ENCODE results near the gene SORBS2. TPM values are rescaled to one million over a fixed set of nuclear protein-coding genes. Genes with fewer than 3 reads are reported as not detected.

The SORBS2 gene
- total and polyA plus RNA-seq, 2 donors (not counting 3 experiments of a cell fraction or from before 2014, with no cell fraction given): 69.8 to 82.5 TPM

DNA sequence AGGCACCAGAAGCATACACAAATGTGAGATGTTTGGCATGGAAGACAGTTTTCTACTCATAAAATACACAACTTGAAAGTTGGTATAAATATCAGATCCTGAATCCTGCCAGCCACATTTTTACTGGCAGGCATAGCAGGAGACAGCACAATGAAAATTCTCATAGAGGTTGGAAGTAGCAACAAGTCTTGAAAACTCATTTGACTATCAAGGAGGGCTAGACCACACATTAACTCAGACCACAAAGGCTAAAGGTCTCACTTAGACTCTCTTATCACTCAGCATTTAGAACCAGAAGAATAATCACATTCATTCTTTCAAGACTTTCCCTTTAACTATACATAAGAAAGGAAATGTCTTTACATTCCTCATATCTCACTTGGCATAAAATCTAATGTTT is 56.5 kb downstream of the SORBS2 start:
- dilution Hi-C loops (cut with MboI; ENCODE audit: extremely low pct_ligation_motif_present, low sequenced_read_pairs) (no loop called here), intact Hi-C loops (cut with micrococcal nuclease) (no loop called here)
- no peaks in the 10 kb centered on the region for H4K20me1 ChIP-seq (replicated peaks; ENCODE audit: control insufficient read depth, extremely low read depth, insufficient read depth, low read length)
- H3K4me3 ChIP-seq (replicated peaks in 1 of 3; ENCODE audit: insufficient read depth in 1 of 3, low read depth in 1 of 3, low read length in 3 of 3): no peak overlapping the region
- H3K27me3 ChIP-seq (ENCODE audit: control insufficient read depth in 2 of 2, insufficient read depth in 2 of 2, low read length in 2 of 2): no peaks in the 10 kb centered on the region
- ChIA-PET POLR2A (no interaction called here), CTCF (interaction anchor here (1.0 to 1.8 kb wide), 5 partner anchors 12 to 266 kb away, joined by 3 to 5 read pairs (median 3); no protein-coding TSS in a partner anchor)
- H3K9me3 ChIP-seq (replicated peaks; ENCODE audit: control insufficient read depth, insufficient read depth, low read length): no peaks in the 10 kb centered on the region
- peaks cover 17% of the 10 kb centered on the region for H3K4me1 ChIP-seq (ENCODE audit: control insufficient read depth, extremely low read depth, insufficient read depth, low read length)
- no peak overlapping the region for H3K9ac ChIP-seq (replicated peaks; ENCODE audit: extremely low read depth, insufficient read depth, low read length)
- TF ChIP-seq POLR2A (IDR thresholded peaks at IDR 0.05; ENCODE audit: low read depth, low read length): no peak
- TF ChIP-seq GATA2 (IDR thresholded peaks at IDR 0.05; ENCODE audit: insufficient read depth, insufficient read length, low read depth, low read length): peak; percentile 45
- peaks cover 6% of the 10 kb centered on the region for H3K79me2 ChIP-seq (ENCODE audit: control insufficient read depth, insufficient read depth, low read length)
- H3K9me1 ChIP-seq (replicated peaks; ENCODE audit: control insufficient read depth, extremely low read depth, insufficient read depth, low read length): no peaks in the 10 kb centered on the region
- H3K27ac ChIP-seq (ENCODE audit: insufficient read depth, low read depth, low read length): no peak overlapping the region
- DNase-seq (ENCODE audit: low read depth, low spot score) (peak; percentile 40), FAIRE-seq (peak; percentile 54)
- no peak overlapping the region for H2AFZ ChIP-seq (ENCODE audit: low read depth, low read length)
- H3K36me3 ChIP-seq (ENCODE audit: control insufficient read depth in 2 of 2, extremely low read depth in 1 of 2, insufficient read depth in 2 of 2, low read length in 2 of 2): no peaks in the 10 kb centered on the region
- H3K4me2 ChIP-seq (ENCODE audit: insufficient read depth, low read length): no peak overlapping the region
- BruUV-seq (replicated peaks): no TSS peak

DNA sequence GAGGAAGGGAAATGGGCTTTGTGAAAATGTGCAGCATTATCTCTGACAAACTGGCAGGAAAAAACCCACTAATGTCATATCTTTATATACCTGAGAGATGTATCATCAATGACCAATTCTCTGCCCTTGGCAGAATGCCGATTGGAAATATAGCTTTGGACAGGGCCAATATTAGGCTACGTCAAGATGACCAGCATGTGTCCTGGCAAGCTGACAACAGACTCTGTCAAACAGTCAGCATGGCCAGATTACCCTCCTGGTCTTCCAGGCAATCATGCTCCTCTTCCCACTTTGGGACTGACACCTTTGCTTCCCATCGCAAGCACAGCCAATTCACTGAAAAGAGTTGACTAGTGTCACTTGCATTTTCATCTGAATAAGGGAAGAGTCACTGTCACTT is 57.0 kb downstream of the SORBS2 start:
- TF ChIP-seq, protein P1, sequence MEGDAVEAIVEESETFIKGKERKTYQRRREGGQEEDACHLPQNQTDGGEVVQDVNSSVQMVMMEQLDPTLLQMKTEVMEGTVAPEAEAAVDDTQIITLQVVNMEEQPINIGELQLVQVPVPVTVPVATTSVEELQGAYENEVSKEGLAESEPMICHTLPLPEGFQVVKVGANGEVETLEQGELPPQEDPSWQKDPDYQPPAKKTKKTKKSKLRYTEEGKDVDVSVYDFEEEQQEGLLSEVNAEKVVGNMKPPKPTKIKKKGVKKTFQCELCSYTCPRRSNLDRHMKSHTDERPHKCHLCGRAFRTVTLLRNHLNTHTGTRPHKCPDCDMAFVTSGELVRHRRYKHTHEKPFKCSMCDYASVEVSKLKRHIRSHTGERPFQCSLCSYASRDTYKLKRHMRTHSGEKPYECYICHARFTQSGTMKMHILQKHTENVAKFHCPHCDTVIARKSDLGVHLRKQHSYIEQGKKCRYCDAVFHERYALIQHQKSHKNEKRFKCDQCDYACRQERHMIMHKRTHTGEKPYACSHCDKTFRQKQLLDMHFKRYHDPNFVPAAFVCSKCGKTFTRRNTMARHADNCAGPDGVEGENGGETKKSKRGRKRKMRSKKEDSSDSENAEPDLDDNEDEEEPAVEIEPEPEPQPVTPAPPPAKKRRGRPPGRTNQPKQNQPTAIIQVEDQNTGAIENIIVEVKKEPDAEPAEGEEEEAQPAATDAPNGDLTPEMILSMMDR (IDR thresholded peaks at IDR 0.05; ENCODE audit: extremely low read depth in 1 of 2, insufficient read depth in 1 of 2, low read depth in 1 of 2, low read length in 2 of 2): no peak
- TF ChIP-seq JUN (IDR thresholded peaks at IDR 0.05; ENCODE audit: borderline replicate concordance, insufficient read depth, insufficient read length, low read depth) (no peak), MYC (IDR thresholded peaks at IDR 0.05; ENCODE audit: low read depth, low read length) (no peak), POLR2A (IDR thresholded peaks at IDR 0.05; ENCODE audit: low read depth, low read length) (no peak), POLR2AphosphoS5 (IDR thresholded peaks at IDR 0.05; ENCODE audit: insufficient read depth, low read depth, low read length) (no peak), FOS (IDR thresholded peaks at IDR 0.05; ENCODE audit: borderline replicate concordance, insufficient read depth, low read length) (no peak), EZH2 (IDR thresholded peaks at IDR 0.05; ENCODE audit: borderline replicate concordance, low read depth, low read length, severe bottlenecking) (no peak), GATA2 (IDR thresholded peaks at IDR 0.05; ENCODE audit: insufficient read depth, insufficient read length, low read depth, low read length) (no peak)
- TF ChIP-seq, protein P2, sequence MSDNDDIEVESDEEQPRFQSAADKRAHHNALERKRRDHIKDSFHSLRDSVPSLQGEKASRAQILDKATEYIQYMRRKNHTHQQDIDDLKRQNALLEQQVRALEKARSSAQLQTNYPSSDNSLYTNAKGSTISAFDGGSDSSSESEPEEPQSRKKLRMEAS (IDR thresholded peaks at IDR 0.05; ENCODE audit: insufficient read depth, insufficient read length): no peak
- H4K20me1 ChIP-seq (replicated peaks; ENCODE audit: control insufficient read depth, extremely low read depth, insufficient read depth, low read length): no peaks in the 10 kb centered on the region
- H3K9me3 ChIP-seq (replicated peaks; ENCODE audit: control insufficient read depth, insufficient read depth, low read length): no peaks in the 10 kb centered on the region
- H3K27ac ChIP-seq (ENCODE audit: insufficient read depth, low read depth, low read length): no peak overlapping the region
- no peak overlapping the region for H3K4me3 ChIP-seq (replicated peaks in 1 of 3; ENCODE audit: insufficient read depth in 1 of 3, low read depth in 1 of 3, low read length in 3 of 3)
- peaks cover 15% of the 10 kb centered on the region for H3K4me1 ChIP-seq (ENCODE audit: control insufficient read depth, extremely low read depth, insufficient read depth, low read length)
- H3K79me2 ChIP-seq (ENCODE audit: control insufficient read depth, insufficient read depth, low read length): peaks cover 6% of the 10 kb centered on the region
- no peak for DNase-seq (ENCODE audit: low read depth, low spot score)
- intact Hi-C loops (cut with micrococcal nuclease) (no loop called here), dilution Hi-C loops (cut with MboI; ENCODE audit: extremely low pct_ligation_motif_present, low sequenced_read_pairs) (no loop called here)
- ChIA-PET POLR2A (no interaction called here), CTCF (interaction anchor here (1.8 kb wide), 1 partner anchor 17 kb away, joined by 3 read pairs; no protein-coding TSS in a partner anchor)
- H3K9ac ChIP-seq (replicated peaks; ENCODE audit: extremely low read depth, insufficient read depth, low read length): no peak overlapping the region
- no peaks in the 10 kb centered on the region for H3K9me1 ChIP-seq (replicated peaks; ENCODE audit: control insufficient read depth, extremely low read depth, insufficient read depth, low read length)
- FAIRE-seq: peak; percentile 57
- no peaks in the 10 kb centered on the region for H3K36me3 ChIP-seq (ENCODE audit: control insufficient read depth in 2 of 2, extremely low read depth in 1 of 2, insufficient read depth in 2 of 2, low read length in 2 of 2)
- H2AFZ ChIP-seq (ENCODE audit: low read depth, low read length): no peak overlapping the region
- H3K27me3 ChIP-seq (ENCODE audit: control insufficient read depth in 2 of 2, insufficient read depth in 2 of 2, low read length in 2 of 2): no peaks in the 10 kb centered on the region
- no TSS peak for BruUV-seq (replicated peaks)
- no peak overlapping the region for H3K4me2 ChIP-seq (ENCODE audit: insufficient read depth, low read length)

All from endothelial cell of umbilical vein (primary cell).